ENCODE results near the gene NOS2.
A peak's percentile ranks its signal among the peaks of the same experiment; 100 is the strongest.
"Not testable (repeated sequence)": the region's sequence is repeated elsewhere in the genome, so short reads cannot be mapped to it uniquely, and the experiment has no call there.

NOS2 gene

GRCh38 chr17:27800522-27800921 lies at the start of gene NOS2:
Gene NOS2, minus strand, starts transcription at chr17:27800529. Its CDS starts 1,720 bp downstream, at chr17:27798809.
- FAIRE-seq = no peak

- no peak for FAIRE-seq
These were observed 49.3 kb upstream of the NOS2 start for GRCh38 chr17:27849474-27850185.

- no peak for FAIRE-seq
These were observed 48.6 kb upstream of the NOS2 start for GRCh38 chr17:27848931-27849330.

- FAIRE-seq = not testable (repeated sequence)
These were observed 46.5 kb upstream of the NOS2 start for GRCh38 chr17:27846808-27847307.

- no peak for FAIRE-seq
These were observed 45.8 kb upstream of the NOS2 start for GRCh38 chr17:27846042-27846655.

GRCh38 chr17:27845264-27846041 lies 45.1 kb upstream of the NOS2 start:
- FAIRE-seq = peak; percentile 14

- no peak for FAIRE-seq
These were observed 40.4 kb upstream of the NOS2 start for GRCh38 chr17:27840688-27841087.

- not testable (repeated sequence) for FAIRE-seq
These were observed 40.0 kb upstream of the NOS2 start for GRCh38 chr17:27840406-27840678.

- FAIRE-seq = not testable (repeated sequence)
These were observed 39.5 kb upstream of the NOS2 start for GRCh38 chr17:27839571-27840405.

GRCh38 chr17:27838607-27839006 lies 38.3 kb upstream of the NOS2 start:
- not testable (repeated sequence) for FAIRE-seq

- FAIRE-seq = not testable (repeated sequence)
These were observed 37.4 kb upstream of the NOS2 start for GRCh38 chr17:27837769-27838168.

- no peak for FAIRE-seq
These were observed 36.3 kb upstream of the NOS2 start for GRCh38 chr17:27836651-27837050.

- no peak for FAIRE-seq
These were observed 34.2 kb upstream of the NOS2 start for GRCh38 chr17:27834571-27834970.

GRCh38 chr17:27832831-27833230 lies 32.5 kb upstream of the NOS2 start:
- no peak for FAIRE-seq

- not testable (repeated sequence) for FAIRE-seq
These were observed 29.6 kb upstream of the NOS2 start for GRCh38 chr17:27829888-27830287.

- FAIRE-seq = not testable (repeated sequence)
These were observed 28.9 kb upstream of the NOS2 start for GRCh38 chr17:27829143-27829711.

GRCh38 chr17:27825459-27825858 lies 25.1 kb upstream of the NOS2 start:
- FAIRE-seq = no peak

GRCh38 chr17:27824745-27825144 lies 24.4 kb upstream of the NOS2 start:
- no peak for FAIRE-seq

- no peak for FAIRE-seq
These were observed 23.9 kb upstream of the NOS2 start for GRCh38 chr17:27824176-27824715.

- FAIRE-seq = not testable (repeated sequence)
These were observed 21.8 kb upstream of the NOS2 start for GRCh38 chr17:27822108-27822507.

GRCh38 chr17:27821318-27821717 lies 21.0 kb upstream of the NOS2 start:
- no peak for FAIRE-seq

- peak; percentile 61 for FAIRE-seq
These were observed 18.8 kb upstream of the NOS2 start for GRCh38 chr17:27819145-27819544.

Data from colon (tissue), 2 donors.